OCI-LY3 (cell line): ENCODE results near the gene ZSCAN12.

Experiments
- H2AFZ ChIP-seq: fragments of 200-600, 300-600 bp; shearing (Covaris generic); 2 replicates; pipeline ENCODE4 v1.6.0; 2014; ENCODE audit warnings: antibody characterized with exemption, low read depth, low read length
- H3K27ac ChIP-seq: fragments of 200-600, 300-600 bp; sonication (generic); 2 replicates; pipeline ENCODE4 v1.5.1; 2014; ENCODE audit warnings: mild to moderate bottlenecking, low read length, moderate library complexity, mixed read lengths
- H3K27me3 ChIP-seq: fragments of 200-600, 300-600 bp; sonication (generic); 2 replicates; pipeline ENCODE4 v1.6.1; 2014; ENCODE audit warnings: low read depth, low read length, mixed read lengths
- H3K36me3 ChIP-seq: fragments of 200-600, 300-600 bp; sonication (generic); replicated peaks from 2 replicates; pipeline ENCODE3; 2014; ENCODE audit warnings: low read depth, low read length, mixed read lengths
- H3K4me1 ChIP-seq: fragments of 300-600, 200-600 bp; sonication (generic); 2 replicates; pipeline ENCODE4 v1.6.1; 2014; ENCODE audit warnings: low read length, mixed read lengths
- H3K4me2 ChIP-seq: fragments of 200-600, 300-600 bp; sonication (generic); 2 replicates; pipeline ENCODE4 v1.6.1; 2014; ENCODE audit warnings: low read length, mixed read lengths
- H3K4me3 ChIP-seq: fragments of 300-600, 200-600 bp; sonication (generic); 2 replicates; pipeline ENCODE4 v1.5.1; 2014; ENCODE audit warnings: antibody characterized with exemption, mild to moderate bottlenecking, low read length, moderate library complexity
- H3K79me2 ChIP-seq: fragments of 300-600, 200-600 bp; shearing (Covaris generic); 2 replicates; pipeline ENCODE4 v1.6.1; 2014; ENCODE audit warnings: mild to moderate bottlenecking, low read length, mixed read lengths
- H3K9ac ChIP-seq: fragments of 300-600, 200-600 bp; shearing (Covaris generic); 2 replicates; pipeline ENCODE4 v1.6.0; 2014; ENCODE audit warnings: mild to moderate bottlenecking, low read length, moderate library complexity
- H3K9me3 ChIP-seq: fragments of 200-600, 300-600 bp; shearing (Covaris generic); 2 replicates; pipeline ENCODE4 v1.6.1; 2014; ENCODE audit warnings: low read length, mixed read lengths; ENCODE audit not compliant: insufficient read depth
- H4K20me1 ChIP-seq: fragments of 200-600, 300-600 bp; sonication (generic); 2 replicates; pipeline ENCODE4 v1.6.1; 2016; ENCODE audit warnings: low read length, mixed read lengths; ENCODE audit not compliant: insufficient read depth
- EZH2phosphoT487 ChIP-seq: fragments of 200-600 bp; shearing (Covaris generic); IDR thresholded peaks from 2 replicates; pipeline ENCODE4 v1.6.1; 2018; ENCODE audit warnings: antibody characterized with exemption, mixed run types, low read depth
- TF ChIP-seq, protein P1 (sequence below): fragments of 200-600, 300-600 bp; sonication (generic); IDR thresholded peaks from 2 replicates; pipeline ENCODE4 v1.5.1; 2014; ENCODE audit warnings: antibody characterized with exemption, low read length, low read depth

The ZSCAN12 gene

DNA sequence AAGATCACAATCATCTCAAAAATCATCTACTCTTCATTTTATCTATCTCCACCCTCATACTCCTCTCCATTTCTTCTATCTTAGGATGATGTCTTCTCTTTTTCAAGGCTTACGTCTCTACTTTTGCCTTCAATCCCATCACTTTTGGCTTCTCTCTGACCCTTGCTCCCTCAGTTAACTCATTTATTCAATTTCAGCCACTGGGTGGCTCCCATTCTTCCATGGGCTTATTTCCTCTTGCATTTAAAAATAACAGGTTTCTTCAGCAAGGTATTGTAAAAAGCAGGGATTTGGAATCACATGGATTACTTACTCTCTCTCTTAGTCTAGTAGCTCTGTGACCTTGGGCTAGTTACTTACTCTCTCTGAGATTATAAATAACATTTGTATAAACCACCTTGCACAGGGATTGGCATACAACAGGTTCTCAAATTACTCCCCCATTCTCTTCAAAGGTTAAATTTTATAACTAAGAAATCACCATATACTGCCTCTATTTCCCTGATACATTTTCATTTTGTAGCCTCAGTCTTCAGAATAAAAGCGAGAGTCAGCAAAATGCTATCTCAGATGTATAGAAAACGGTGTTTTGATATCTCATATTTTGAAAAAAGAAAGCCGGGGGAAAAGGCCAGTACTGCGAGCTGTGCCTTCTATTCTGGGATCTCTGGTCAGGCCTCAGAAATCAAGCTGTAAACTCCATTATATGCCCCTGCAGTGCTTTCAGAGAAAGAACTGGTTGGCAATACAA lies 5.5 kb downstream of the ZSCAN12 start:
- Histone ChIP-seq H3K79me2 (peaks cover 83% of the 10 kb centered on the region), H4K20me1 (peaks cover 20% of the 10 kb centered on the region), H3K4me1 (peaks cover 16% of the 10 kb centered on the region), H3K36me3 (peaks cover 56% of the 10 kb centered on the region), H3K27me3 (no peaks in the 10 kb centered on the region), H3K4me2 (no peak overlapping the region), H2AFZ (no peak overlapping the region), H3K9me3 (no peaks in the 10 kb centered on the region), H3K4me3 (no peak overlapping the region), H3K9ac (no peak overlapping the region), H3K27ac (no peak overlapping the region)
- TF ChIP-seq, protein P1, sequence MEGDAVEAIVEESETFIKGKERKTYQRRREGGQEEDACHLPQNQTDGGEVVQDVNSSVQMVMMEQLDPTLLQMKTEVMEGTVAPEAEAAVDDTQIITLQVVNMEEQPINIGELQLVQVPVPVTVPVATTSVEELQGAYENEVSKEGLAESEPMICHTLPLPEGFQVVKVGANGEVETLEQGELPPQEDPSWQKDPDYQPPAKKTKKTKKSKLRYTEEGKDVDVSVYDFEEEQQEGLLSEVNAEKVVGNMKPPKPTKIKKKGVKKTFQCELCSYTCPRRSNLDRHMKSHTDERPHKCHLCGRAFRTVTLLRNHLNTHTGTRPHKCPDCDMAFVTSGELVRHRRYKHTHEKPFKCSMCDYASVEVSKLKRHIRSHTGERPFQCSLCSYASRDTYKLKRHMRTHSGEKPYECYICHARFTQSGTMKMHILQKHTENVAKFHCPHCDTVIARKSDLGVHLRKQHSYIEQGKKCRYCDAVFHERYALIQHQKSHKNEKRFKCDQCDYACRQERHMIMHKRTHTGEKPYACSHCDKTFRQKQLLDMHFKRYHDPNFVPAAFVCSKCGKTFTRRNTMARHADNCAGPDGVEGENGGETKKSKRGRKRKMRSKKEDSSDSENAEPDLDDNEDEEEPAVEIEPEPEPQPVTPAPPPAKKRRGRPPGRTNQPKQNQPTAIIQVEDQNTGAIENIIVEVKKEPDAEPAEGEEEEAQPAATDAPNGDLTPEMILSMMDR: peak; percentile 33
- TF ChIP-seq EZH2phosphoT487: no peak

- Histone ChIP-seq H3K27me3 (no peaks in the 10 kb centered on the region), H3K36me3 (peaks cover 50% of the 10 kb centered on the region)
- no peak for TF ChIP-seq EZH2phosphoT487
- TF ChIP-seq, protein P1: no peak
Measured at GRCh38 chr6:28390688-28391087, 8.9 kb downstream of the ZSCAN12 start.

GRCh38 chr6:28384143-28384533 lies 15.4 kb downstream of the ZSCAN12 start:
- no peak overlapping the region for H3K9ac ChIP-seq
- H3K79me2 ChIP-seq: peaks cover 26% of the 10 kb centered on the region
- no peak overlapping the region for H3K27ac ChIP-seq
- no peaks in the 10 kb centered on the region for H3K27me3 ChIP-seq
- no peak overlapping the region for H3K4me2 ChIP-seq
- no peak overlapping the region for H3K4me3 ChIP-seq
- no peaks in the 10 kb centered on the region for H3K9me3 ChIP-seq
- no peak overlapping the region for H2AFZ ChIP-seq
- peaks cover 16% of the 10 kb centered on the region for H3K4me1 ChIP-seq
- H3K36me3 ChIP-seq: peaks cover 50% of the 10 kb centered on the region
- TF ChIP-seq EZH2phosphoT487: no peak
- TF ChIP-seq, protein P1: no peak
- H4K20me1 ChIP-seq: peaks cover 13% of the 10 kb centered on the region

More at GRCh38 chr6:28390688-28391087, 8.9 kb downstream of the ZSCAN12 start:
- Histone ChIP-seq H3K27ac (no peak overlapping the region), H3K9me3 (no peaks in the 10 kb centered on the region), H3K4me3 (no peak overlapping the region), H3K9ac (no peak overlapping the region), H4K20me1 (peaks cover 24% of the 10 kb centered on the region), H3K4me1 (no peaks in the 10 kb centered on the region), H3K4me2 (no peak overlapping the region), H2AFZ (no peak overlapping the region), H3K79me2 (peaks cover 61% of the 10 kb centered on the region)

DNA sequence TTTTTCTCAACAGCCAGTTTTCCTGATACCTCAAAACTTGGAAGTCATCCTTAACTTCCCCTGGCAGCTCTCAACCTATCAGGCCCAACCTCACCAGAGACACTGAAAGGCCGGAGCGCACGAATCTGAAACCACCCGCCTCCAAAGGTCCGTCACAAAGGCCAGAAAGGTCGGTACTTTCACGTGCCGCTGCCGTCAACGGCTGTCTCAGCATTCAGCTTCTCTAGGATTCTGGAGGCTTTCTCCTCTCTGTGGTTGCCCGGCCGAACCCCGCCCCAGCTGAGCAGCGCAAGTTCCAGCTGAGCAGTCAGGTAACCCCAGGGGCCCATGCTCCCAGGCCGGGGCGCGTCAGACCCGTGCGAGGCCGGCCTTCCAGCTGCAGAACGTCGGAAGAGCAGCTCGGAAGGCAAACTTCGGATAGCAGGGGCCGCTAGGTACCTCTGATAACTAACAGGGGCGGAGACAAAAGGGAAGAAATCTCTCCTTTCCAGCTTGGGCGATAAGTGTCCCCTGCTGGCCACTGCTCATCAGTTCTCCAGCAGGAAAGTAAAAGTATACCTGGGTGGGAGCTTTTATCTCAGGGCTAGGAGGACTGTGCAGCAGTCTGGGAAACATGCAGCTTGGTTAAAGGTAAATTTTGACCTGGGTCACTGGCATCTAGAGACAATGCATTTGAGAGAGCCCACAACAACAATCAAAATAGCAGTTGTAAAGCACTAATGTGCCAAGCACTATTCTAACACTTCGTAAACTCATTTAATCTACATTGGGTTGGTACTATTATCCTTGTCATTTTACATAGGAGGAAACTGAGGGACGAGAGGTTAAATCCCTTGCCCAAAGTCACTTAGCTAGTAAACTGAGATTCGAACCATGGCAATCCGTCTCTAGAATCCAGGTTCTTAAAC lies 16.1 kb downstream of the ZSCAN12 start:
- Histone ChIP-seq H3K9ac (peak overlapping the region; percentile 57), H3K79me2 (peaks cover 20% of the 10 kb centered on the region), H3K36me3 (peaks cover 49% of the 10 kb centered on the region), H3K27me3 (no peaks in the 10 kb centered on the region), H3K9me3 (peaks cover 3% of the 10 kb centered on the region; the same call in 1 of the 2 replicates), H3K27ac (peak overlapping the region; percentile 41), H3K4me3 (peak overlapping the region; percentile 76), H4K20me1 (peaks cover 8% of the 10 kb centered on the region), H3K4me2 (peak overlapping the region; percentile 92), H3K4me1 (peaks cover 16% of the 10 kb centered on the region), H2AFZ (no peak overlapping the region)
- TF ChIP-seq, protein P1: peak; percentile 23; the same call in 1 of the 2 replicates
- TF ChIP-seq EZH2phosphoT487: no peak
